OCI-LY7 (cell line): ENCODE results near the gene SHMT1.
A peak's percentile ranks its signal among the peaks of the same experiment; 100 is the strongest.

Experiments
- EZH2phosphoT487 ChIP-seq: fragments of 200-600 bp; sonication (generic); IDR thresholded peaks from 2 replicates; pipeline ENCODE4 v1.6.1; 2018; ENCODE audit warnings: low read depth, borderline replicate concordance, mild to moderate bottlenecking, mixed run types, antibody characterized with exemption, low read length, moderate library complexity, mixed read lengths
- TF ChIP-seq, protein P1 (sequence below): fragments of 200-600 bp; sonication (generic); conservative IDR thresholded peaks from 2 replicates; pipeline ENCODE4 v1.5.1; 2014; ENCODE audit warnings: mild to moderate bottlenecking, antibody characterized with exemption, low read length, moderate library complexity, mixed read lengths

DNA sequence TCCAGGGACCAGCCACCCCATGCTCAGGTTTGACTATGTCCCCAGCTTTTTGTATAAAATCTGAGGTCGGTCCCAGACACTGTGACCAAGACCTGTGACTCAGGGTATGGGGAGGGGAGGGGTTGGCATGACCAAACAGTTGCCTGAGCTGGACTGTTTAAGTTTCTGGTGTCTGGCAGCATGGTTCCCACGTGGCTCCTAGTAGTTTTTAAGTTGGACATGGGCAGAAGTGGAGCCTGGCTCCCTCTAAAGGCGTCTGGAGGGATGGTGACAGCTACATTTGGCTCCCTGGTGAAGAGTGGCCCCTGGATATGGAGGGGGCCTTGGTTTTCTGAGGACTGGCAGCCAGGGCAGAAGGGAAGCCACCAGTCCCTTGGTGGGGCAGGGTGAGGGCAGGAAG lies 40.3 kb downstream of the SHMT1 start:
- TF ChIP-seq, protein P1, sequence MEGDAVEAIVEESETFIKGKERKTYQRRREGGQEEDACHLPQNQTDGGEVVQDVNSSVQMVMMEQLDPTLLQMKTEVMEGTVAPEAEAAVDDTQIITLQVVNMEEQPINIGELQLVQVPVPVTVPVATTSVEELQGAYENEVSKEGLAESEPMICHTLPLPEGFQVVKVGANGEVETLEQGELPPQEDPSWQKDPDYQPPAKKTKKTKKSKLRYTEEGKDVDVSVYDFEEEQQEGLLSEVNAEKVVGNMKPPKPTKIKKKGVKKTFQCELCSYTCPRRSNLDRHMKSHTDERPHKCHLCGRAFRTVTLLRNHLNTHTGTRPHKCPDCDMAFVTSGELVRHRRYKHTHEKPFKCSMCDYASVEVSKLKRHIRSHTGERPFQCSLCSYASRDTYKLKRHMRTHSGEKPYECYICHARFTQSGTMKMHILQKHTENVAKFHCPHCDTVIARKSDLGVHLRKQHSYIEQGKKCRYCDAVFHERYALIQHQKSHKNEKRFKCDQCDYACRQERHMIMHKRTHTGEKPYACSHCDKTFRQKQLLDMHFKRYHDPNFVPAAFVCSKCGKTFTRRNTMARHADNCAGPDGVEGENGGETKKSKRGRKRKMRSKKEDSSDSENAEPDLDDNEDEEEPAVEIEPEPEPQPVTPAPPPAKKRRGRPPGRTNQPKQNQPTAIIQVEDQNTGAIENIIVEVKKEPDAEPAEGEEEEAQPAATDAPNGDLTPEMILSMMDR, result peak; percentile 62
- TF ChIP-seq EZH2phosphoT487, result no peak
